ENCODE measurements around the gene IFNL1. TPM values are rescaled to one million over a fixed set of nuclear protein-coding genes. Genes with fewer than 3 reads are reported as not detected.

Gene IFNL1
- total RNA-seq, 1 experiment from 2014 or later: not detected

GRCh38 chr19:39314016-39314728 is 18.0 kb downstream of the IFNL1 start:
- Mint-ChIP-seq H3K27ac (ENCODE audit: low read depth, unreplicated experiment) (no peak overlapping the region), H3K36me3 (ENCODE audit: insufficient read depth, unreplicated experiment) (no peaks in the 10 kb centered on the region), H3K27me3 (ENCODE audit: insufficient read depth, unreplicated experiment) (no peaks in the 10 kb centered on the region), H3K9me3 (ENCODE audit: unreplicated experiment) (no peaks in the 10 kb centered on the region), H3K4me1 (ENCODE audit: insufficient read depth, unreplicated experiment) (no peaks in the 10 kb centered on the region), H3K4me3 (ENCODE audit: unreplicated experiment) (no peak overlapping the region)
- ChIA-PET POLR2A (no interaction called here), CTCF (interaction anchor here (0.5 to 1.7 kb wide), 4 partner anchors 13 to 216 kb away, joined by 3 to 6 read pairs (median 5); partner anchors contain the start of gene IFNL1)
- DNase-seq (ENCODE audit: unreplicated experiment): no peak
- intact Hi-C loops (cut with micrococcal nuclease): no loop called here
- BruUV-seq (replicated peaks): no TSS peak
- TF ChIP-seq, protein P1, sequence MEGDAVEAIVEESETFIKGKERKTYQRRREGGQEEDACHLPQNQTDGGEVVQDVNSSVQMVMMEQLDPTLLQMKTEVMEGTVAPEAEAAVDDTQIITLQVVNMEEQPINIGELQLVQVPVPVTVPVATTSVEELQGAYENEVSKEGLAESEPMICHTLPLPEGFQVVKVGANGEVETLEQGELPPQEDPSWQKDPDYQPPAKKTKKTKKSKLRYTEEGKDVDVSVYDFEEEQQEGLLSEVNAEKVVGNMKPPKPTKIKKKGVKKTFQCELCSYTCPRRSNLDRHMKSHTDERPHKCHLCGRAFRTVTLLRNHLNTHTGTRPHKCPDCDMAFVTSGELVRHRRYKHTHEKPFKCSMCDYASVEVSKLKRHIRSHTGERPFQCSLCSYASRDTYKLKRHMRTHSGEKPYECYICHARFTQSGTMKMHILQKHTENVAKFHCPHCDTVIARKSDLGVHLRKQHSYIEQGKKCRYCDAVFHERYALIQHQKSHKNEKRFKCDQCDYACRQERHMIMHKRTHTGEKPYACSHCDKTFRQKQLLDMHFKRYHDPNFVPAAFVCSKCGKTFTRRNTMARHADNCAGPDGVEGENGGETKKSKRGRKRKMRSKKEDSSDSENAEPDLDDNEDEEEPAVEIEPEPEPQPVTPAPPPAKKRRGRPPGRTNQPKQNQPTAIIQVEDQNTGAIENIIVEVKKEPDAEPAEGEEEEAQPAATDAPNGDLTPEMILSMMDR (IDR thresholded peaks at IDR 0.05; ENCODE audit: unreplicated experiment): no peak

DNA sequence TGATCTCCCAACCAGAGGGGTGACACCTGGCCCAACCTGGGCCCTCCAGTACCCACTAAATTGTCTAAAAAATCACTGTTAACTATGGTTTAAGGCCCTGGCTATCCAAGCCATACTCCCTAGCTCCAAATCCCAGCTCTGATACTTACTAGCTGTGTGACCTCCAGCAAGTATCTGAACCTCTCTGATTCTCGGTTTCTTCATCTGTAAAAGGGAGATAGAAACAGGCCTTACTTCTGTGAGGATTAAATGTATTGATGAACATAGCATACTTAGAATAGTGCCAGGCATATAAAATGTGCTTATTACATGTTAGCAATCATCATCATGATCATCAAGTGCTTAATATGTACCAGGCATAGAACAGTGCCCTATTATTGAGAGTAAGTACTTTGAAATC is 19.7 kb downstream of the IFNL1 start:
- no peaks in the 10 kb centered on the region for H3K36me3 Mint-ChIP-seq (ENCODE audit: insufficient read depth, unreplicated experiment)
- ChIA-PET POLR2A (no interaction called here), CTCF (interaction anchor here (0.5 to 0.6 kb wide), 2 partner anchors 26 to 194 kb away, joined by 4 read pairs; partner anchors contain the start of gene SAMD4B)
- no peaks in the 10 kb centered on the region for H3K9me3 Mint-ChIP-seq (ENCODE audit: unreplicated experiment)
- H3K27ac Mint-ChIP-seq (ENCODE audit: low read depth, unreplicated experiment): no peak overlapping the region
- H3K27me3 Mint-ChIP-seq (ENCODE audit: insufficient read depth, unreplicated experiment): no peaks in the 10 kb centered on the region
- TF ChIP-seq, protein P1 (IDR thresholded peaks at IDR 0.05; ENCODE audit: unreplicated experiment): no peak
- no peak overlapping the region for H3K4me3 Mint-ChIP-seq (ENCODE audit: unreplicated experiment)
- intact Hi-C loops (cut with micrococcal nuclease): no loop called here
- no TSS peak for BruUV-seq (replicated peaks)
- H3K4me1 Mint-ChIP-seq (ENCODE audit: insufficient read depth, unreplicated experiment): no peaks in the 10 kb centered on the region
- DNase-seq (ENCODE audit: unreplicated experiment): no peak

DNA sequence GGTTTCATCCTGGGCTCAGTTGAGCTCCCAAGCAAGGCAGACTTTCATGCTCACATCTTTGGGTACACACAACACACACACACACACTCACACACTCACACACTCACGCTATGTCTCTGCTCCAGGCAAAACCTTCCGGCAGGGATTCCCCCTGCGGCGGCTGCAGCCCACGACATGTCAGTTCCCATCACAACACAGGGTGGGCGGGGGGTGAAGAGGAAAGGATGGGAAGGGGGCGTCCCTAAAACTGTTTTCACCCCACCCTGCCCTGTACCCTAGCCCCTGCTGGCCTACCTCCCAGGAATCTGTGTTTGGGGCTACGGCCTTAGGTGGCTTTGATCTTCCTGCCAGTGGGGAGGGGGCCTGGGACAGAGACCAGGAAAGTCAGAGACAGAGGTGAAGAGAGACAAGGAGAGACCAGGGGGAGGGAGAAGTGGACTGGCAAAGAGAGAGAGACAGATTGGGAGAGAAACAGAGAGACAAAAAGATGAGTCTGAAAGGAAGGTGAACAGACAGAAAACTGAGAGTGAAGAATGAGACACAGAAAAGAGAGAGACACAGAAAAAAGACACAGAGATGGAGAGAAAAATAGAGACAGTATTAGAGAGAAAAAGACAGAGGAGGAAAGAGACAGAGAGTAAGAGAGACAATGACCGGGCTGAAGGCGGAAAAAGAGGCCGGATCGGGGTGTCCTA is 20.6 kb downstream of the IFNL1 start:
- intact Hi-C loops (cut with micrococcal nuclease): no loop called here
- Mint-ChIP-seq H3K9me3 (ENCODE audit: unreplicated experiment) (no peaks in the 10 kb centered on the region), H3K27me3 (ENCODE audit: insufficient read depth, unreplicated experiment) (peaks cover 8% of the 10 kb centered on the region), H3K4me3 (ENCODE audit: unreplicated experiment) (no peak overlapping the region), H3K4me1 (ENCODE audit: insufficient read depth, unreplicated experiment) (no peaks in the 10 kb centered on the region), H3K36me3 (ENCODE audit: insufficient read depth, unreplicated experiment) (no peaks in the 10 kb centered on the region), H3K27ac (ENCODE audit: low read depth, unreplicated experiment) (no peak overlapping the region)
- ChIA-PET CTCF (interaction anchor here (0.6 kb wide), 1 partner anchor 25 kb away, joined by 4 read pairs; the partner anchor contains the start of gene SAMD4B), POLR2A (no interaction called here)
- no peak for DNase-seq (ENCODE audit: unreplicated experiment)
- no TSS peak for BruUV-seq (replicated peaks)
- TF ChIP-seq, protein P1 (IDR thresholded peaks at IDR 0.05; ENCODE audit: unreplicated experiment): no peak

DNA sequence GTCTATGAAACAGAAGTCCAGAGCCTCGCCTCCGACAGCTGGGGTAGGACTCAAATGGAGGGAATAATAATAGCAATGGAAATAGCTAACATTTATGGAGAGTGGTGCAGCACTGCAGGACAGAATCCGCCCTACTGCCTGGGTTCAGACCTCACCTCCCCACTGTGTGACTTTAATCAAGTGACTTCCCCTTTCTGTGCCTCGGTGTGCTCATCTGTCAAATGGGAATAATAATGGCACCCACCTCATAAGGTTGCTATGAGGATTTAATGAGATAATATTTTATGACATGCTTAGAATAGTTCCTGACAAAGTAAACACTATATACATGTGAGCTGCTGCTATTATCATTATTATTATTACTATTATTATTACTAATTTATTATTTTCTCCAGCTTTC is 21.3 kb downstream of the IFNL1 start:
- Mint-ChIP-seq H3K36me3 (ENCODE audit: insufficient read depth, unreplicated experiment) (no peaks in the 10 kb centered on the region), H3K9me3 (ENCODE audit: unreplicated experiment) (no peaks in the 10 kb centered on the region), H3K27ac (ENCODE audit: low read depth, unreplicated experiment) (no peak overlapping the region), H3K4me3 (ENCODE audit: unreplicated experiment) (no peak overlapping the region), H3K27me3 (ENCODE audit: insufficient read depth, unreplicated experiment) (peaks cover 12% of the 10 kb centered on the region), H3K4me1 (ENCODE audit: insufficient read depth, unreplicated experiment) (no peaks in the 10 kb centered on the region)
- ChIA-PET POLR2A (no interaction called here), CTCF (interaction anchor here (0.5 kb wide), 1 partner anchor 559 kb away, joined by 3 read pairs; no protein-coding TSS in a partner anchor)
- intact Hi-C loops (cut with micrococcal nuclease): no loop called here
- TF ChIP-seq, protein P1 (IDR thresholded peaks at IDR 0.05; ENCODE audit: unreplicated experiment): no peak
- DNase-seq (ENCODE audit: unreplicated experiment): no peak
- BruUV-seq (replicated peaks): no TSS peak
